A549 (cell line): ENCODE data around the gene SMURF1.

ENCODE experiments used
- BHLHE40 ChIP-seq: IDR thresholded peaks from 2 replicates; pipeline ENCODE4 v1.6.1; 2012; ENCODE audit warnings: low read depth, low read length, inconsistent platforms
- CEBPB ChIP-seq, 2 experiments: fragments of >200 bp in 1 of 2; sonication (Bioruptor Twin) in 1 of 2; formaldehyde crosslinking in 1 of 2; IDR thresholded peaks; 2 replicates each; pipeline ENCODE4 v1.6.1; 2012 to 2016
- CTCF ChIP-seq: fragments of >200 bp; sonication (Bioruptor Twin); formaldehyde crosslinking; IDR thresholded peaks from 3 replicates; pipeline ENCODE4 v1.5.1; 2016
- MYC ChIP-seq: IDR thresholded peaks from 2 replicates; pipeline ENCODE4 v1.6.1; 2012; ENCODE audit warnings: mild to moderate bottlenecking, inconsistent platforms, low read length, improper control_type of control experiment, borderline replicate concordance
- POLR2A ChIP-seq: IDR thresholded peaks from 2 replicates; pipeline ENCODE4 v1.6.1; 2012; ENCODE audit warnings: mild to moderate bottlenecking, low read length
- RCOR1 ChIP-seq: fragments of 150-350 bp; IDR thresholded peaks from 2 replicates; pipeline ENCODE4 v1.6.1; 2014; ENCODE audit warnings: antibody characterized with exemption, low read length, low read depth
- RFX5 ChIP-seq: fragments of 450-650 bp; IDR thresholded peaks from 2 replicates; pipeline ENCODE4 v1.7.1; 2014; ENCODE audit warnings: antibody characterized with exemption, mild to moderate bottlenecking, moderate library complexity
- SMC3 ChIP-seq: fragments of >200 bp; sonication (Bioruptor Twin); formaldehyde crosslinking; IDR thresholded peaks from 3 replicates; pipeline ENCODE4 v1.6.1; 2018; ENCODE audit warnings: inconsistent platforms
- ZSCAN20 ChIP-seq: fragments of 250-450 bp; sonication (Bioruptor Pico); IDR thresholded peaks from 2 replicates; pipeline ENCODE4 v1.8.0; 2022; ENCODE audit warnings: mild to moderate bottlenecking, moderate library complexity
- TF ChIP-seq, protein P1 (sequence below): IDR thresholded peaks from 2 replicates; pipeline ENCODE4 v1.6.1; 2012; ENCODE audit warnings: low read depth, borderline replicate concordance

DNA sequence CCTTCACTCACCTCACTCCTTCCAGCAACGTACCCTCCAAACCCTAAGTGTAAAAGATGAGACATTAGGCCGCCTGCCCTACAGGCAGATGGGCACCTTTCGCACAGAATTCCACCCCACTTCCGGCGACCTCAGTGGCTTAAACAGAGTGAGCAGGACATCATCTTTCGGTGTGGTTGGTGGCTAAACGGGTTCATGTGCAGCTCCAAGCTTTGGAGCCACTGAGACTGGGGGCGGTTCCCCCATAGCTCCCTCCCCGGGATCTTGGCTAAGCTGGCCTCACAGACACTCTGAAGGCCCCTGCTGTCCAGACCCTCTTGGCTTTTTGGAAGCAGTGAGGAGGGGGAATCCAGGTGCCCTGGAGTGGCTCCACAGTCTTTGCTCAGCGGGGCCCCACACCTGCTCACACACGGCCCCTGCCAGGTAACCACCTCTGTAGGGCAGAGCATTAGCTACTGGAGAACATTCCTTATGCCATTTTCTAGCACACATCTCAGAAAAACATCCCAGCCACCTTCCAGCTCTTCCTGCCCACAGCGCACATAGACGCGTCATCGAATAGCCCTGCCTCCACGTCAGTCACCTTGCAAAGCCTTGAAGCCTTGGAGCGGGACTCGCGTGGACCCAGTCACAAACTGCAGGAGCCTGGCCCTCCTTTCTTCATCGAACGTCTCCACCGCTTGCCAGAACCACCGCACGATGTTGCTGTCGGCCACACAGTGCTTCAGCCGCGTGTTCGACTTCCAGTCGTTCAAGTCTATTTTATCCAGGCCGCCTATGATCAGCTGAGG lies 108.8 kb downstream of the SMURF1 start:
- no peak for TF ChIP-seq POLR2A
- TF ChIP-seq CTCF = no peak
- no peak for TF ChIP-seq CEBPB (IDR thresholded peaks at IDR 0.05)
- no peak for TF ChIP-seq RFX5
- TF ChIP-seq, protein P1, sequence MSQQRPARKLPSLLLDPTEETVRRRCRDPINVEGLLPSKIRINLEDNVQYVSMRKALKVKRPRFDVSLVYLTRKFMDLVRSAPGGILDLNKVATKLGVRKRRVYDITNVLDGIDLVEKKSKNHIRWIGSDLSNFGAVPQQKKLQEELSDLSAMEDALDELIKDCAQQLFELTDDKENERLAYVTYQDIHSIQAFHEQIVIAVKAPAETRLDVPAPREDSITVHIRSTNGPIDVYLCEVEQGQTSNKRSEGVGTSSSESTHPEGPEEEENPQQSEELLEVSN = no peak
- TF ChIP-seq ZSCAN20 = no peak
- no peak for TF ChIP-seq RCOR1
- no peak for TF ChIP-seq BHLHE40
- TF ChIP-seq MYC = no peak
- no peak for TF ChIP-seq SMC3
